ENCODE data around the gene FRMD4B.
"Not testable (repeated sequence)": the region's sequence is repeated elsewhere in the genome, so short reads cannot be mapped to it uniquely, and the experiment has no call there.

FRMD4B gene

DNA sequence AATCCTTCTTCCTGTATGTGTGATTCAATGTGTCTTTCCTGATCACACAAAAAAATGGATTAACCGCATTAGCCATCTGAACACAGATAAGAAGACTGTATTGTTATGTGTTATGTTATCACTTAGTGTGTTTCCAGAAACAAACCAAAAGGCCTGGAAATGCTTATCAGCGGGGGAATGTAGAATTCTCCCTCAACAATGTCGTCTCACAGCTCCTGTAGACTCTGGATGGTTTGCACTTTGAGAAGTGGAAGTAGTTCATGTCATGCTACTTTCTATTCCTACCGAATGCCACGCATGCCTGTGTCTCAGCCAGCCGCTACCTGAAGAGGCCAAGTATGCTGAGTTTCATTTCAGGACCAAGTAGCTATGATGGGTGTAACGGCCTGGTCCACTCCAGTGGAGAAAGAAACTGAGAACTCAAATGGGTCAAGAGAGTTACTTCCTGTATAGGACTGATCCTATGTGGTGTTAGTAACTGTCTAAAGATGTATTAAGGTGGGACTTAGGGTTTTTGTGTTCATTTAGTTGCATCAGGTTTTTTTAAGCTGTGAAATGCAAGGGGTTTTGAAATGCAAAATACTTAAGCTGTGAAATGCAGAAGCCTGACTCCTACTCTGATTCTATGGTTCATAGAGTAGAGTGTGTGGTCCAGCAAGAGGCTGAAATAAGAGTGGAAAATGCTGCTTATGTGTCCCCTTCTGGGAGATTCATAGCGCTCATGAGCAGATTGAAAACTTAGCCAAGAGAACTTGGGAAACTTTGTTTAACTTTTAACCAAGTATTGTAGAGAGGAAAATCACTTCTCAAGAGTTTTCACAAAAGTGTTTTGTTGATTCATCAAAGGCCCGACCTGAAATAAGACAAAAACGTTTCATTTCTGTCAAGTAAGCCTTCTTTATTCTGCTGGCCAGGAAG, 145.0 kb downstream of the FRMD4B start:
- no peak for DNase-seq

DNA sequence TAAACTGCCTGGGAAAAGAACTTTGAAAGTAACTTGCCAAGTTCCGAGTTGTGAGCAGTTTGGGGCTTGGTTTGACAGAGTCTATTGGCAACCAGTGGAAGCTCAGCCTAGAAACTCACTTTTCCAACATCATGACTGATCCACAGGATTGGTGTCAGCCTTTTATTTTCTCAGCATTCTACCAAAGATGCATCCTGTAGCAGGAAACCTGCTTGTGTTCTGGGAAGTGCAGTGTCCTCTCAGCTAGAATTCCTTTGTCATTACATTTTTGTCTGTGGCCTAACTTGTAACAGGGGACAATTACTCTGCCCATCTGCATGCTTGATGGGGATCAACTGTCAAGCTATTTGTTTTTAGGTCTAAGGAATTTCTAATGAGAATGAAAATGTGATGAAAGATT, 146.8 kb downstream of the FRMD4B start:
- DNase-seq, result no peak

DNA sequence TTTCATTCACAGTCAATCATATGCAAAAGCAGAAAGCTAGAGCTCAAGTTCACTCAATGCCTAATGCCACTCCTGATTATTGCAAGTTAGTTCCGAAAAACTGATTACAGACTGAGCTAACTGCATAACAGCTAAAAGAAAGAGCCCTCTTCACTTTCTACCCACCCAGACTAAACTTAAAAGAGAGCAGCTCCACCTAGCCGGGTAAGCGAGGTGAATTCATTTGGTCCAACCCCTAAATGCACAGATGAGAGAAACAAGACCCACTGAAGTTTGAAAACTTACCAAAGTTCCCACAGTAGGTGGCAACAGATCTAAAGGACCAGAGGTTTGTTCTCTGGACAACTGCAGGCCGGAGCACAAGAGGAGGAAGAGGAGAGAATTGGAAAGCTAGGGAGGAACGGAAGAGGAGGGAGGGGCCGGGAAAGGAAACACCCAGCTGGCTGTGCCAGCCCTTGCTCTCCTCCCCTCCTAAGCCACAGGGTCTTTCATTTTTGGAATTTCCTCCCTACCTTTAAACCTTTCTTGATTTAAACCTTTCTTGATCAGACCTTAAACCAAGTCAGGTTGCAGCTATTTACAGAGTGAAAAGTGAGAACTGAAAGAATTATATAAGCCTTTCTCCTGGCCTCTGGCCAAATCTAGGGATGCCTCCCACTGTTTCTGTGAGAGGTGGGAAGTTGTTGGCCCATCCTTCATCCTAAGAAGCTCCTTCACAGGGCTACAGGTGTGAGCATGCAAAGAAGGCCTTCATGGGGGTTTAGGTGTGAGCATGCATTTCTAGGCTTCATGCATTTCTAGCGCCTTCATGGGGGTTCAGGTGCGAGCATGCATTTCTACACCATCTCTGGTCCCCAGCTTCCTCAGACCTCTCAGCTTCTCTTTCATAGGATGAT, 148.8 kb downstream of the FRMD4B start:
- no peak for DNase-seq

DNA sequence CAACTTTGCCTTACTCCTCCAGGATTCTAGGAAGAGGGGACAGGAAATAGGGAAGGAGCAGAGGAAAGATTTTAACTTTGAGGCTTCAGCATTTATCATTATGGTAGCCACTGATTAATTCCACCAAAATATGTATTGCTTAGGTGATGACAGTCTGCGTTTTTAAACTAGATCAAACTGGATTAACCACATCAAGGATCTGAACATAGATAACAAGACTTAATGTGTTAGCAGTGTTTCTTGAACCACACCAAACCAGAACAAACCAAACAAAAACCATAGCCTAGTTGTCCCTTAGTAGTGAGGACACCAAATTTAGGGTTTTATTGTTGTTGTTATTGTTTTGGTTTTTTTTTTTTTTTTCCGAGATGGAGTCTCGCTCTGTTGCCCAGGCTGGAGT, 150.0 kb downstream of the FRMD4B start:
- DNase-seq, result no peak

DNA sequence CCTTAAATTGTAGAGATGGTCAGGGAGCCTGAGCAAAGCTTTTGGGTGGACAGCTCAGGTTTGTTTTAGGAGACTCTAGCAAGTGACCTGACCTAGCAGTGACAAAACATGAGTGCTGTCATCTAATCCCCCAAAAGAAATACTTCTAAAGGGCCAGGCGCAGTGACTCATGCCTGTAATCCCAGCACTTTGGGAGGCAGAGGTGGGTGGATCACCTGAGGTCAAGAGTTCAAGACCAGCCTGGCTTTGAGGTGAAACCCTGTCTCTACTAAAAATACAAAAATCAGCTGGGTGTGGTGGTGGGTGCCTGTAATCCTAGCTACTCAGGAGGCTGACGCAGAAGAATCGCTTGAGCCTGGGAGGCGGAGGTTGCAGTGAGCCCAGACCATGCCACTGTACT, 150.7 kb downstream of the FRMD4B start:
- DNase-seq, result not testable (repeated sequence)

DNA sequence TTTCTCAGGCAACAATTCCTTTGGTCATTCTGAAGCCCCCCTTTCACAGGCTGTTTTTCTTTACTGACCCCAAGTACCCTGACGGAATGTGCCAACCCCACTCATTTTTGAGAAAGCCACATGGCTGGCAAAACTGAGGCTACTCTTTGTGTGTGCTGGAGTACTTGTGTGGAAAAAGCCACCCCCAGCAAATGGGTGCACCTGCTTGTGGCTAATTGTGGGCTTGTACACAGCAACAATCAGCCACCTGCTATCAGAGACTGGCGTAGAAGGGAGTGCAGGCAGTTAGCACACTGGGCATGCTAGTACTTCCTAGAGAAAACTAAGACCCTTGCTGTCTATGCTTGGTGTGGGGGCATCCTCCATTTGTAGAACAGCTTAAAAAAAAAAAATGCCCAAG, 153.4 kb downstream of the FRMD4B start:
- DNase-seq, result no peak

DNA sequence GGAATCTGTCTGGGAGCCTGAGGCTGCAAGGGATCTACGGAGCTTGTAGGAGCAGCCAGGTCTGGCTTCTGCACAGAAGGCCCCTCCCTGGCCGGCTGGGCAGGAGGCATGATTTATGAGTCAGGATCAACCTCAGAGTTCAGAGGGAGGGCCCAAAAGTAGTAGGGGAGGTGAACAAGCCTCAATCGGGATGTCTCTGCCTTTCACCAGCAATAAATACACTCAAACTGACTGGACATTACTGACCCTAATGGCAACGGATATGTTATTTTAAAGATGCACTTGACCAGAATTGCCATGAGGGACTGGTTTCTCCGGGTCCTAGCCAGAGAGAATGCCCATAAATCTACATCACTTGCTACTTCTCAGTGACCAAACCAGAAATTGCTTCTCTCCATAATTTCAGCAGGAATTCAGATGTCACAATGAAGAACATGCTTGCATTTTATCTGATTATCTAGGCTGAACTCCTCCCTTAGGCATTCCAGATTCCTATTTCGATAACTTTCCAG, 153.9 kb downstream of the FRMD4B start:
- no peak for DNase-seq

DNA sequence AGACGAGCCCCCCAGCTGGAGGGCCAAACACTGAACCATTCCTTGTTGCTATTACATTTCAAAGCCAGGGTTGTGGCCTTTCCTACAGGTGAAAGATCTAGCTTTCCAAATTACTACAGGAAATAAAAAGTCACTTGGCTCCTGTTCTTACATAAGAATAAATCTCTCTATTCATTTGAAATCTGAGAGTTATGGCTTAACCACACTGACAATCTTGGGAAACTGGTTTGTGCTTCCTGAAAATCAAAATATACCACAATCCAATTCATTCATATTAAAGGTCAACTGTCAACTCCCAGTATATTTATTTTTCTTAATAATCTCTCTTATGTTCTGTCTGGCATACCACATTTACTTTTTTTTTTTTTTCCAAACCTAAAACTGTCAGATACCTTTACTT, 159.8 kb downstream of the FRMD4B start:
- no peak for DNase-seq

DNA sequence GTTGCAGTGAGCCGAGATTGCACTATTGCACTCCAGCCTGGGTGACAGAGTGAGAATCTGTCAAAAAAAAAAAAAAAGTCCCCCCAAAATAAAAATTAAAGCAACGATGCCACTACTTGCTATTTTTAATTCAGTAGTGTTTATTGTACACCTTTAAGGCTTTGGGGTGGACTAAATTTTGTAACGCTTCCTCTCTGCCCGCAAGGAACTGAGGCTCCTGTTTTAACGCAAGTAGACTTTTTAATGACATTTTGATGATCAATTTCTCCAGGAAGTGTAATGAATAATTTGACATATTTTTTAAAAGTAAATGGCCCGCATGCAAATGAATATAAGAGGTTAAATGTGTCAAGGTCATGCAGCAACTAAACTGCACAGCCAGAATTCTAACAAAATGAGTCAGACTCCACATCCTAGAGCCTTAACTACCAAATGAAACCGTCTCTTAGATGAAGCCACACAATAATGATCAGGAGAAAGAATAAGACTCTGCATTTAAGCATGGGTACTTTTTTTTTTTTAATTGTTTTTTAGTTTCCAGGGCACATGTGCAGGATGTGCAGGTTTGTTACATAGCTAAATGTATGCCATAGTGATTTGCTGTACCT, 166.7 kb downstream of the FRMD4B start:
- no peak for DNase-seq

DNA sequence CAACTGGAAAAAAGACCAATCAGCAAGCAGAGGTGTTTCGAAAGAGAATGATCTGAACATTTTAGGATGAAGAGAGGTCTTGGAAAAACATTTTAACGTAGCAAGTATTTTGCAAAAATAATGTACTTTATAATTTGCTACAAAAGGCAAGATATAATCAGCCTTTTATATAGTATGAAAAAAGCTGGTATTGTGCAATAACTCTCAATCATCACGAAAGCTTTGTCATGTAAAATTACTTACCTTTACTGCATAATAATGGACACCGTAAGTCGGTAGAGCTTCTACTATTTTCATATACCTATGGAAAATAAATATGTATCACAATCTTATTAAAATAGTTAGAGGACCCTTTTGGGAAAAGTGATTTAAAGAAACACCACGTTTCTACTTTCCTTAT, 167.8 kb downstream of the FRMD4B start:
- no peak for DNase-seq

DNA sequence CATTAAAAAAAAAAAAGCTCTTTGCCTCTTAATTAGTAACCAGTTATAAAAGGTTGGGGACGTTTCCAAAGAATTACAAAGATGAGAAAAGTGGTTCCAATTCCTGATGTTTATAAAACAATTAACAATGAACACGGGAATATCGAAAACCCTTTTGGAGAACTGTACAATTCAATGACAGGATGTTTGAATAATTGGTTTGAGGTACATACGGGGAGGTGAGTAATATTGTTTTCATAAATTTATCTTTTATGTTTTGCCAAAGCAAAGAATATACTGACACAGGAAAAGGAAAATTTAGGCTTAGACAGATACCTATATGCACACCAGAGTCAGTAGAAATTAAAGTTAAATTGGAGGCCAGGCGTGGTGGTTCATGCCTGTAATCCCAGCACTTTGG, 168.9 kb downstream of the FRMD4B start:
- DNase-seq, result no peak

DNA sequence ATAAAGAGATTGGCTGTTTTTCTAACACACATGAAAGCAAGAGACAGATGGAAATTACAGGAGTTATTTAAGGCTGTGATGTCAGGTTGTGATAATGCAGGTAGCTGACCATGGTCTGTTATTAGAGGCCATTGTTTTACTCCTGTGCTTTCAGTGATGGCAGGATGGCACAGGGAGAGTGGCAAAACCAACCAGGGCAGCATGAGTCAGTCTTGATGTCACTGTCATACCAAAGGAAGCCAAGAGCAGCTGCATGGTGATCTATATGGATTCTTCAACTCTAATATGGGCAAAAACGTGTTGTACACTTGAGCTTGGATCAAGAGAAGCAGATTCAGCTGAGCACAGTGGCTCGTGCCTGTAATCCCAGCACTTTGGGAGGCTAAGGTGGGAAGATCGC, 171.6 kb downstream of the FRMD4B start:
- DNase-seq, result no peak

DNA sequence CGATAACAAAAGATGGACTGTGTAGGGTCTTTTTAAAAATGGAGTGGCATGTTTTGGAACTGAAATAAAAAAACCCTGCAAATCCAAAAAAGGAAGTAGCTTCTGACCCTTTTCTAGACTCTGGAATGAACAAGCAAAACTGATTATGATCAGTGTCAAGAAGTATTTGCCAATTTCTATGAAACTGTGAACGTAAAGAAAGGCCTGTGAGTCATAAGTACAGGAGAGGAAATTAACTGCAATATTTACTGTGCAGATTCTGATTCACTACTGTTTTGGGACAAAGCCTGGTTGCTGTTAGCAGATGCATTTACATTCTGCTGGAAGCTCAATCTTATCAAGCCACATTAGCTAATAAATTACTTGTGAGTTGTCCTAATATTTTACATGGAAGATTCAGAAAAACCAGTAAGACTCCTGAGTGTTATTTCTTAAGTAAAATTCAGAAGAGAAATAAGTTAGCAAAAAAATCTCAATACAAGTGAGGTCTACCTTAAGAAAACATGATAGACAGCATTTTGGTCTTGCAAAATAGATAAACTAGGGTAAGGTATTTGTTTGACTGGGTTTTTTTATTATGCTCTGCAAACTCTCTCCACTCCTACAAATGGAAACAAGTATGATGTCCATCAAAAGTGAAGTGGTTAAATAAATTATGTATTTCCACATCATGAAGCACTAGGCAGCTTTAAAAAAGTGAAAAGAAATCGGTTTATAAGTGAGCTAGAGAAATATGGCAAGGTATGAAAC, 173.3 kb downstream of the FRMD4B start:
- DNase-seq, result no peak

DNA sequence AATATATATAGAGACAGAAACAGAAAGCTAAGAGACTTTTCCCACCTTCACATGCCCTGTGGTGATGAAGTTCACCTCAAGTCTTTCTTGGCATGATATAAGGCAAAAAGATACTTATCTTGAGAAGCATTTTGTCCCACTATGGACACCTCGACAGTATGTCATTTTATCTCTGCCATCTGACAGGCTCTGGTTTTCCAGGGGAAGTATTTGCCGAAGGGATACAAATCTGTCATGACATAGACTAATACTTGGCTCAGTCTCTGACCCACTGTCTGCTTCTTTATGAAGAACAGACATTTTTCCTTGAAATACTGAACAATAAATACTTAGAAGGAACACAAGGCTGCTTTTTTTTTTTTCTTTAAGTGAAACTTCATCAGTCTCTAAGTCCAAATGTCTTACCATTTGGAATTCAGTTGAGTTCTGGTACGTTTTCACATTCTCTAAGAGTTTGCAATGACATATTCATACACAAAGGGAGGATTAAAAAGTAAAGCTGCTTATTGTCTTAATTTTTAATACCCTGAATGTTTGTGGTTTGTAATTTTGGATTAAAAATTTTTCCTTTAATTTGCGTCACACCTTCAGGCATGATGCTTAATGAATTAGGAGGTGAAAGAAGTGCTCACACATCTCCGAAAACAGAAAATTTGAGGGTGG, 175.7 kb downstream of the FRMD4B start:
- DNase-seq, result no peak

DNA sequence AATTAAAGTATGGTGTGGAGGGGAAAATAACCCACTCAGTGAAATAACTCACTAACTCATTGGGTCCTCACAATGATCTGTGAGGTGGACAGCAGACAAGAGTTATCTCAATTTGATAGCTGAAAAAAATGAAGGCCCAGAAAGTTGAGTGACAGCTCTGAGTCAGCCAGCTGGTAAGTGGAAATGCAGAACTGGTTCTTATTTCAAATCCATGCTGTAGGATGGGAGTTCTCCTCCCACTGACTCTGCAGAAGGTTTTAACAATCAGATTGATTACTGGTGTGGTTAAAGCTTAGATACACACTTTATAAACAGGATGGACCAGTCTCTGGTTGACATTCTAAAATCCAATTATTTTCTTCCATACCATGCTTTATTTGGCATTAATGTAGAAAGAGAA, 176.5 kb downstream of the FRMD4B start:
- no peak for DNase-seq

DNA sequence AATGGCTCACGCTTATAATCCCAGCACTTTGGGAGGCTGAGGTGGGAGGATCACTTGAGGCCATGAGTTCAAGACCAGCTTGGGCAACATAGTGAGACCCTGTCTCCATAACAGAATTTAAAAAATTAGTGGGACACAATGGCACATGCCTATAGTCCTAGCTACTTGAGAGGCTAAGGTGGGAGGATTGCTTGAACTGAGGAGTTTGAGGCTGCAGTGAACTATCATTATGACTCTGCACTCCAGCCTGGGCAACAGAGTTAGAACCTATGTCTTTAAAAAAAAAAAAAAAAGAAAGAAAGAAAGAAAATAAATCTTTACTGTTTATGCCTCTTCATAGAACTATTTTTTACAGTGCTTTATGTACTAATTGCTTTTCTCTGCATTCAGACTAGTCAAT, 178.9 kb downstream of the FRMD4B start:
- DNase-seq, result no peak

DNA sequence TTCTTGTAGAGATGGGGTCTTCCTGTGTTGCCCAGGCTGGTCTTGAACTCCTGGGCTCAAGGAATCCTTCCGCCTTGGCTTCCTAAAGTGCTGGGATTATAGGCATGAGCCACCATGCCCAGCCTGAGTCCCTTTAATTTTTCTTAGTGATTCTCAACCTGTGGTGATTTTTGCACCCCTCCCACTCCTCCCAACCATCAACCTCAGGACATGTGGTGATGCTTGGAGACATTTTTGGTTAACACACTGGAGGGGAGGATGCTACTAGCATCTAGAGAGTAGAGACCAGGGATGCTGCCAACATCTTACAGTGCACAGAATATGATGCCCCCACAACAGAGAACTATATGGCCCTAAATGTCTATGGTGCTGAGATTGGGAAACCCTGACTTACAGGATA, 180.5 kb downstream of the FRMD4B start:
- no peak for DNase-seq

DNA sequence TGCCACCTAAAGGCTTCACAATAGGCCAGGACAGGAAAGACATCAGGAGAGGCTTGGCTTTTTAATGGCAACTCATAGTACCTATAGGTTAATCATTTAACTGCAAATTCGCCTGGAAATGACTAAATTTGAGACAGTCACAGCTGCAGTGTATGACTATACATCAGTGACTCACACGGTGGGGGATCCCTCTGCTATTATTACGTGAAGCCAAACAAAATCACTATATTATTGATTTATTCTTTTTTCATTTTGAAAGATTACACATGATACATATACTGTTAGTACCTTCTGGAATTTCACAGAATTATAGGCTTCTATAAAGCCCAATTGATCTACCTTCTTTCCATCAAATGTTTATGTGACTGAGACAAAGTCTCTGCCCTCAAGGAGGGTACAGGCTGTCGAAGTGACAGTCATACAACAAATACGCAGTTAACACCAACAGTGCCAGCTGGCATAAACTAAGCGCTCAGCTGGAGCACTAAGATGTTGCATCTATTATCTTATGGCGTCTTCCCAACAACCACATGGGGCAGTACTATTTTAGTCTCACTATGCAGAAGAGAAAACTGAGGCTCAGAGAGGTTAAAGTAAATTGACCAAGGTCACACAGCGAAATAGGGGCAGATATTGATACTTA, 181.5 kb downstream of the FRMD4B start:
- peak; percentile 37 for DNase-seq

DNA sequence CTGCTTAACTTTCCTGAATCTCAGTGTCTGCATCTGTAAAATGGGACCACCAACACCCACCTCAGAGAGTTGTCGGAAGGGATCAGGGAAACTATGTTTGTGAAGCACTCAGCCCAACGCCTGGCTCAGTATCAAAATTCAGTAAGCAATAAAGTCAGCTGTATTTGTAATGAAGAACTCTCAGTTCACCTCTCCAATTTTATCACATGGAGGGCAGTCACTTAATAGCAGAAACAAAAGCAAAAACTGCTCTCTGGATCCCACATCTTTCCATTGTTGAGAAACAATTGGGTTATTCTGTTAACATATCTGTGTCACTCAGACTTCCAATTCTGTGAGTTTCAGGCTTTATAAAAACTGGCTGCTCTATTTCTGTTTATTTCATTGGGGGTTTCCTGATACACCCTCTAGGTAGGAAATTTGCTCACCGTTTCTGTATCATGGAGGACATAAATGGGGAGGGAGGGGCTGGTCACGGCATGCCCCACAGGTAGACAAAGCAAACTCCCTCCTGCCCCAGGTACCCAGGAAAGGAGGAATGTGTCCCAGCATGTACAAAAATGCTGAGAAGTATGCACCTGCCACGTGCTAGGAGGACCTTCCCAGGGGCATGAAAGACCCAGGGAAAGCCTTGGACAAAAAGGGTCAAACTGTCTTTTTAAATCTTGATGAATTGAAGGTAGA, 182.1 kb downstream of the FRMD4B start:
- DNase-seq, result no peak

DNA sequence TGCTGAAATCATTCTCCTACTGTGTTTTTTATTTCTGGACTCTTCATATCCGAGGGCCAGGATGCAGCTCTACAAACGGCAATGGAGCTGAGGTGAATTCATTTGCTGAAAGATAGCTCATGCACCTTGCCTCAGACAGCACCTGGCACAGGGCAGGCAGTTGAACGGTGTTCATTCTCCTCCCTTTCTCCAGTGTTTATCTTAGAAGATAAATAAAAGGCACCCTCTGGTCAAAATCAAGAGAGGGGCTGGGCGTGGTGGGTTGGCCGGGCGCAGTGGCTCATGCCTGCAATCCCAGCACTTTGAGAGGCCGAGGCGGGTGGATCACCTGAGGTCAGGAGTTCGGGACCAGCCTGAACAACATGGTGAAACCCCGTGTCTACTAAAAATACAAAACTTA, 184.2 kb downstream of the FRMD4B start:
- no peak for DNase-seq
